Astrocyte of the cerebellum (primary cell): ENCODE data around the gene FMO5.
"Not testable (repeated sequence)": the region's sequence is repeated elsewhere in the genome, so short reads cannot be mapped to it uniquely, and the experiment has no call there.

Experiments used
- DNase-seq: peaks from one replicate; pipeline ENCODE4 v3.0.0-alpha.2; 2011; ENCODE audit warnings: low read depth
- H3K4me3 ChIP-seq: 2 replicates; pipeline ENCODE4 v1.5.1; 2011; ENCODE audit warnings: mild to moderate bottlenecking, low read depth, low read length, moderate library complexity
- CTCF ChIP-seq: IDR thresholded peaks from 2 replicates; pipeline ENCODE4 v1.5.1; 2012; ENCODE audit warnings: low read length, low read depth, moderate library complexity, mild to moderate bottlenecking; ENCODE audit errors: missing control alignments
- in situ Hi-C: cut with HindIII; loops from 2 replicates; pipeline ENCODE4 v1.10.0; 2017; ENCODE audit warnings: low sequenced_read_pairs

FMO5 gene

GRCh38 chr1:147238925-147239820, 14.0 kb upstream of the FMO5 start:
- TF ChIP-seq CTCF: no peak

GRCh38 chr1:147238053-147238902, 13.1 kb upstream of the FMO5 start:
- in situ Hi-C loops: no loop called here
- no peak overlapping the region for H3K4me3 ChIP-seq
- no peak for DNase-seq
- TF ChIP-seq CTCF: no peak

More at GRCh38 chr1:147238925-147239820, 14.0 kb upstream of the FMO5 start:
- H3K4me3 ChIP-seq: no peak overlapping the region
- in situ Hi-C loops: no loop called here
- DNase-seq: no peak

- DNase-seq: no peak
- in situ Hi-C loops: no loop called here
- TF ChIP-seq CTCF: no peak
- no peak overlapping the region for H3K4me3 ChIP-seq
Observed at GRCh38 chr1:147236959-147237791, 12.0 kb upstream of the FMO5 start.

GRCh38 chr1:147236448-147236847, 11.3 kb upstream of the FMO5 start:
- H3K4me3 ChIP-seq: no peak overlapping the region
- TF ChIP-seq CTCF: no peak
- in situ Hi-C loops: no loop called here
- DNase-seq: no peak

GRCh38 chr1:147235822-147236221, 10.7 kb upstream of the FMO5 start:
- no peak overlapping the region for H3K4me3 ChIP-seq
- no peak for TF ChIP-seq CTCF
- in situ Hi-C loops: no loop called here
- no peak for DNase-seq

GRCh38 chr1:147233903-147234302, 8.8 kb upstream of the FMO5 start:
- H3K4me3 ChIP-seq, in situ Hi-C loops, DNase-seq: not testable (repeated sequence)

GRCh38 chr1:147231032-147231431, 5.9 kb upstream of the FMO5 start:
- in situ Hi-C loops, DNase-seq, H3K4me3 ChIP-seq: not testable (repeated sequence)
